Transverse colon (tissue), 4 donors: ENCODE data around the gene HAPSTR1. TPM values are rescaled to one million over a fixed set of nuclear protein-coding genes. Genes with fewer than 3 reads are reported as not detected.
A peak's percentile ranks its signal among the peaks of the same experiment; 100 is the strongest.

ENCODE experiments used
- DNase-seq: peaks from one replicate; pipeline ENCODE4 v3.0.0-alpha.2; 2019
- H3K27ac ChIP-seq, 4 donors: fragments of 200-600 bp; sonication (generic); 2 replicates each; pipeline ENCODE4 v1.5.1; 2016 to 2018; ENCODE audit warnings: inconsistent platforms in 4 of 4
- H3K27me3 ChIP-seq: fragments of 200-600 bp; sonication (generic); 2 replicates; pipeline ENCODE4 v1.5.1; 2017; ENCODE audit warnings: inconsistent platforms
- H3K36me3 ChIP-seq, 4 donors: fragments of 200-600 bp; sonication (generic); 2 replicates each; pipeline ENCODE4 v1.5.1; 2017 to 2019; ENCODE audit warnings: inconsistent platforms in 4 of 4
- H3K4me1 ChIP-seq, 4 donors: fragments of 200-600 bp; sonication (generic); 2 replicates each; pipeline ENCODE4 v1.5.1; 2017 to 2020; ENCODE audit warnings: inconsistent platforms in 4 of 4
- H3K4me3 ChIP-seq, 4 donors: fragments of 200-600 bp; sonication (generic); 1 replicate in 1 of 4; 2 replicates in 3 of 4; pipeline versions ENCODE4 v1.5.1 to v1.6.1; 2017 to 2019; ENCODE audit warnings: inconsistent platforms in 4 of 4
- H3K9me3 ChIP-seq, 2 donors: fragments of 200-600 bp; sonication (generic); 2 replicates each; pipeline ENCODE4 v1.5.1; 2017 to 2019; ENCODE audit warnings: inconsistent platforms in 2 of 2
- EP300 ChIP-seq: sonication (generic); formaldehyde crosslinking; IDR thresholded peaks from one replicate; pipeline ENCODE4 v1.6.1; 2017; ENCODE audit warnings: antibody characterized with exemption, low read depth
- POLR2A ChIP-seq: fragments of 450-650 bp; IDR thresholded peaks from one replicate; pipeline ENCODE4 v1.6.1; 2016; ENCODE audit warnings: antibody characterized with exemption, mild to moderate bottlenecking, moderate library complexity
- POLR2AphosphoS5 ChIP-seq, 3 donors: sonication (generic); formaldehyde crosslinking; IDR thresholded peaks; one replicate each; pipeline ENCODE4 v1.6.1; 2016; ENCODE audit warnings: antibody characterized with exemption in 3 of 3
- WGBS, 2 donors: methylation state at CpG; one replicate each; pipeline ENCODE4 v1.1.5; 2018; ENCODE audit warnings: low coverage in 1 of 2; 5-methylcytosine and 5-hydroxymethylcytosine counted together
- in situ Hi-C, 4 donors: fragments of 200-750 bp; cut with MboI; loops; one replicate each; pipeline versions ENCODE4 v1.15.0 to v1.15.1; 2017; ENCODE audit warnings: low sequenced_read_pairs in 3 of 4, low pct_ligation_motif_present in 1 of 4, low pct_unique_long_range_greater_than_20kb in 1 of 4
- intact Hi-C: fragments of 100-400 bp; cut with DNase I; formaldehyde crosslinking; loops from one replicate; pipeline ENCODE4 v1.15.1; 2023; ENCODE audit warnings: low total_unique reads
- total RNA-seq, 4 donors: library from RNA; depleted of rRNA; stranded (reverse); fragments of >200 nt; gene quantifications; one replicate each; pipeline ENCODE4 v1.1.0, GENCODE V29; 2016
- TF ChIP-seq, protein P1 (sequence below), 5 experiments: fragments of 200-600 bp in 3 of 5; fragments of 450-650 bp in 2 of 5; sonication (generic) in 3 of 5; IDR thresholded peaks; 1 replicate in 2 of 5; 2 replicates in 3 of 5; pipeline ENCODE4 v1.5.1; 2016 to 2017; ENCODE audit warnings: antibody characterized with exemption in 5 of 5, inconsistent platforms in 3 of 5, mild to moderate bottlenecking in 2 of 5, moderate library complexity in 1 of 5

HAPSTR1 gene
- total RNA-seq, 4 donors from 2014 or later, result 41.4 to 68.5 (median 58.4) TPM

DNA sequence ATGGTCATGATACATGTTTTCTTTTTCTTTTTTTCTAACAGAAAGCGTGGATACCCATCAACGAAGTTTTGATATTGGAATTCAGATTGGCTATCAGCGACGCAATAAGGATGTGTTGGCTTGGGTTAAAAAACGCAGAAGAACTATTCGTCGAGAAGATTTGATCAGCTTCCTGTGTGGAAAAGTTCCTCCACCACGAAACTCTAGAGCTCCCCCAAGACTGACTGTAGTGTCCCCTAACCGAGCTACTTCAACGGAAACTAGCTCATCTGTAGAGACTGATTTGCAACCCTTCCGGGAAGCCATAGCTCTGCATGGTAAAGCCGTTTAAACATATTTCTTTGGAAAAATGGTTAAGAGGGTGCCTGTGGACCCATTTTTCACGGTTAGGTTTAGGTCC lies 11.5 kb downstream of the HAPSTR1 start:
- H3K9me3 ChIP-seq, result no peaks in the 10 kb centered on the region
- H3K4me3 ChIP-seq, result no peak overlapping the region
- H3K36me3 ChIP-seq, result peaks cover 0 to 41% (median 10%) of the 10 kb centered on the region in 4 donors
- H3K27me3 ChIP-seq, result no peaks in the 10 kb centered on the region
- in situ Hi-C loops (no loop called here), intact Hi-C loops (no loop called here)
- peak overlapping the region in 2 of 4 donors; percentile 10 to 24 for H3K27ac ChIP-seq
- DNase-seq, result no peak
- H3K4me1 ChIP-seq, result peaks cover 37 to 99% (median 53%) of the 10 kb centered on the region in 4 donors
- TF ChIP-seq POLR2A (no peak), POLR2AphosphoS5 (IDR thresholded peaks at IDR 0.05) (no peak), EP300 (no peak)
- TF ChIP-seq, protein P1, sequence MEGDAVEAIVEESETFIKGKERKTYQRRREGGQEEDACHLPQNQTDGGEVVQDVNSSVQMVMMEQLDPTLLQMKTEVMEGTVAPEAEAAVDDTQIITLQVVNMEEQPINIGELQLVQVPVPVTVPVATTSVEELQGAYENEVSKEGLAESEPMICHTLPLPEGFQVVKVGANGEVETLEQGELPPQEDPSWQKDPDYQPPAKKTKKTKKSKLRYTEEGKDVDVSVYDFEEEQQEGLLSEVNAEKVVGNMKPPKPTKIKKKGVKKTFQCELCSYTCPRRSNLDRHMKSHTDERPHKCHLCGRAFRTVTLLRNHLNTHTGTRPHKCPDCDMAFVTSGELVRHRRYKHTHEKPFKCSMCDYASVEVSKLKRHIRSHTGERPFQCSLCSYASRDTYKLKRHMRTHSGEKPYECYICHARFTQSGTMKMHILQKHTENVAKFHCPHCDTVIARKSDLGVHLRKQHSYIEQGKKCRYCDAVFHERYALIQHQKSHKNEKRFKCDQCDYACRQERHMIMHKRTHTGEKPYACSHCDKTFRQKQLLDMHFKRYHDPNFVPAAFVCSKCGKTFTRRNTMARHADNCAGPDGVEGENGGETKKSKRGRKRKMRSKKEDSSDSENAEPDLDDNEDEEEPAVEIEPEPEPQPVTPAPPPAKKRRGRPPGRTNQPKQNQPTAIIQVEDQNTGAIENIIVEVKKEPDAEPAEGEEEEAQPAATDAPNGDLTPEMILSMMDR (IDR thresholded peaks at IDR 0.05), result no peak
- WGBS, 2 donors, result 80 to 83% methylated on average over 13 of the region's 13 CpGs

DNA sequence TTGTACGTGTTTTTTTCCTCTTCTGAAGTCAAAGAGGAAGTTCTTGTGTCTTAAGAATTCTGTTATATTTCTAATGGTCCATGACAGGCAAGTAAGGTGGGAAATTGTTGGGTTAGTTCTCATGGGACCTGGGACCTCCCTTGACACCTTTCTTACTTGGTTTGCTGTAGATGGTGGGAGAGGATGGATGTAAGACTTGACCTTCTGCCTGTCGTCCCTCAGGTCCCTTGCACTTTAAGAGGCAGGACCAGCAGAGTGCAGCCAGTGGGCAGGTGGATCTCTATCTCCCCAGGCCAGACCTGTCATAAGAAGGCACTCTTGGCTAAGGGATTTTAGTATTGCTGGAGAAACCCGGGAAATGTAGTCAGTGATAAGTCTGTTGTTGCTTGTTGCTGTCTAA lies 12.1 kb downstream of the HAPSTR1 start:
- intact Hi-C loops, result no loop called here
- in situ Hi-C loops, result no loop called here

DNA sequence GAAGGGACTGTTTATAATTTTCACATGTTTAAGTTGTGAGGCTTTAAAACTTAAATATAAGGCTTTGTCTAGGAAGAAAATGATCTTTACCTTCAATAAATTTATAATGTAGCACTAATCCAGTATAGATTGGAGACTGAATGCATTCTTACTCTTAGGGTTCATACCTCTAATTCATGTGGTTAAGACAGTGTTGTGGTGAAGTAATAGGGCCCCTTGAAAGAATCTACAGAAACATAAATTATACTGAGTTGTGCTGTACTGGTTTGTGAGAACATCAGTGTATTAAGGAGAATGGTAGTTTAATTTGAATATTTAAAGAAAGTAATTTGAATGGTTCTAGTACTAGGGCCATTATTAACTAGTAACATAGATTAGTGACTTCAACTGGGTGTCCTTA lies 13.7 kb downstream of the HAPSTR1 start:
- Histone ChIP-seq H3K4me1 (peaks cover 17 to 97% (median 50%) of the 10 kb centered on the region in 4 donors), H3K36me3 (peaks cover 0 to 46% (median 10%) of the 10 kb centered on the region in 4 donors), H3K27ac (no peak overlapping the region), H3K9me3 (no peaks in the 10 kb centered on the region), H3K27me3 (no peaks in the 10 kb centered on the region), H3K4me3 (no peak overlapping the region)
- DNase-seq, result no peak
- in situ Hi-C loops (no loop called here), intact Hi-C loops (no loop called here)
- TF ChIP-seq, protein P1 (IDR thresholded peaks at IDR 0.05), result no peak
- no peak for TF ChIP-seq POLR2A
- no peak for TF ChIP-seq POLR2AphosphoS5 (IDR thresholded peaks at IDR 0.05)
- TF ChIP-seq EP300, result no peak

More for the DNA sequence above, 12.1 kb downstream of the HAPSTR1 start:
- Histone ChIP-seq H3K36me3 (peaks cover 0 to 44% (median 10%) of the 10 kb centered on the region in 4 donors), H3K27me3 (no peaks in the 10 kb centered on the region), H3K4me3 (no peak overlapping the region), H3K27ac (peak overlapping the region in 1 of 4 donors; percentile 24), H3K9me3 (no peaks in the 10 kb centered on the region), H3K4me1 (peaks cover 31 to 97% (median 50%) of the 10 kb centered on the region in 4 donors)
- DNase-seq, result no peak
- 72 to 79% methylated on average over 3 of the region's 3 CpGs for WGBS, 2 donors
- TF ChIP-seq POLR2A, result no peak
- TF ChIP-seq, protein P1 (IDR thresholded peaks at IDR 0.05), result no peak
- TF ChIP-seq EP300, result no peak
- TF ChIP-seq POLR2AphosphoS5 (IDR thresholded peaks at IDR 0.05), result no peak

DNA sequence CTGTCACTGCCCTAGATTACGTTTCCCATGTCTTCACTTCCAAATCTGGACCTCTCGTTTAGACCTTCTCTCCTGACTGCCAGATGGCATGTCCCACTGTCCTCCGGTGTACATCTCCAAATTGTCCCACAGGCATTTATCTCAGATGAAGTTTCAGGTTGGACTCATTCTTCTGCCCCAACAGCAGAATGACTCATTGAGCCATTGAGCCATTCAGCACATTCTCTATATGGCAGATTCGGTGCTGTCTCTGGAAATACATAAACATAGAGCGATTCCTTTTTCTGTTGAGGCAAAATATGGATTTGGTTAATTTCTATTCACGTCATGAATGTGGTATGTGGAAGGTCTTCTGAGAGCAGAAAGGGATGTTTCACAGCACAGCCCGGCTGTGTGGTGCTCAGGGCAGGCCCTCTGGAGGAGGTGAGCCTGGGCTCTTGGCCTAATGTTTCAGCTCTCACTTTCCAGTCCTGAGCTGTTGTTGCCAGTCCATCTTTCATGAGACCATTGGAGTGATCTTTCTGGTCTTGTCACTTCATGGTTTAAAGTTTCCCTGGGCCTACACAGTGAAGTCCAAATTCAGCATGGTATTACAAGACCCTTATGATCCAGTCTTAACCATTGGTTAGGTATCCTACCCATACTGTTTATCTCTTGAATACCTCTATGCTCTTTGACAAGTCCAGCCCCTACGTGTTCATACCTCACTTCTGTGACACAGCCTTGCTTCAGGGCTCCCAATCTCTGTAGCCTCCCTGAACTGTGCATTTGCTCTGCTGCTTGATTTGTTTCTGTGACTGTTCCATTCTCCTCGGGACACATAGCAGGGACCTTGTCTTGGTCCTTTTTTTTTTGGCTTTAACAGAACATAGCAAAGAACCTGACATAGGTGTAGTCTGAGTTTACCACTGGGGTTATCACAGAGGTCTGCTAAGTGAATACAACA lies 15.9 kb downstream of the HAPSTR1 start:
- 76 to 78% methylated on average over 5 to 9 of the region's 9 CpGs for WGBS, 2 donors
- H3K4me3 ChIP-seq, result no peak overlapping the region
- no peak for DNase-seq
- H3K9me3 ChIP-seq, result no peaks in the 10 kb centered on the region
- in situ Hi-C loops, result no loop called here
- H3K27me3 ChIP-seq, result no peaks in the 10 kb centered on the region
- peaks cover 0 to 46% (median 10%) of the 10 kb centered on the region in 4 donors for H3K36me3 ChIP-seq
- intact Hi-C loops, result no loop called here
- TF ChIP-seq, protein P1 (IDR thresholded peaks at IDR 0.05), result no peak
- TF ChIP-seq POLR2AphosphoS5 (IDR thresholded peaks at IDR 0.05) (no peak), POLR2A (no peak), EP300 (no peak)
- no peak overlapping the region for H3K27ac ChIP-seq
- H3K4me1 ChIP-seq, result peaks cover 20 to 98% (median 64%) of the 10 kb centered on the region in 4 donors
